IPS-11a (cell line): ENCODE results near the gene NAMPT.
"Not testable (repeated sequence)": the region's sequence is repeated elsewhere in the genome, so short reads cannot be mapped to it uniquely, and the experiment has no call there.

Experiments used
- H3K4me3 ChIP-seq: one replicate; pipeline ENCODE4 v1.5.1; 2013; ENCODE audit warnings: low read depth, low read length, control low read depth

NAMPT gene

DNA sequence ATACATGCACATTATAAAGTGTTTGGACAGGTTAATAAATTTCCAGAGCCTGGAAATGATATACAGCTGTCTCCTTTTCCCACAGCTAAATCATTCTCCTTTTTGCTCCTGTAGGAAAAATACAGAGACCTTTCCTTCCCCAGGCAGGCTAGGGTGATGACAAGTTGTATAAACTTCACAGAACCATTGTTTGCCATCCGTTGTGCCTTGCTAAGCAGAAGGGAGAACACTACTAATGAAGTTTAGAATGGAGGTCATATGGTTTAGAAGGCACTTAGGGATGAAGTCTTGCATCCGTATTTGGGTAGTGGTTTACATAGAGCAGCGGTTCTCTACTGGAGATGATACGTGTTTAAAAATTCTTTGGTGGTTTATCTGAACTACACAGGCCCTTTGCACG, 46.0 kb downstream of the NAMPT start:
- H3K4me3 ChIP-seq = no peak overlapping the region

DNA sequence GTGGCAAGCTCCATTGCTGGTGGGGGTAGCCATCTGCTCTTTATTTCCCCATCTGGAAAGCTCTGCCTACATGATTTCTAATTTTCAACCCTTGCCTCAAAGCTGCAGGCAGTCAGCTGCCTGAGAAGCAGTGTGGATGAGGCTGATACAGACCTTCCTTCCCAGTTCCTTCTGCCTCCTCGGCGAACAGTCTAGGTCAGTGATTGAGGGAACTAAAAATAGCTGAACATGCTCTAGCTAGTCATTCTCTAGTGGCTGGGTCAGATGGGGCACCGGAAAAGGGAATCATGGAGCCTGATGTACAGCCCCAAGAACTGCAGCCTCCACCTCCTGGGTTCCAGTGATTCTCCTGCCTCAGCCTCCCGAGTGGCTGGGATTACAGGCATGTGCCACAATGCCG, 48.7 kb downstream of the NAMPT start:
- no peak overlapping the region for H3K4me3 ChIP-seq

DNA sequence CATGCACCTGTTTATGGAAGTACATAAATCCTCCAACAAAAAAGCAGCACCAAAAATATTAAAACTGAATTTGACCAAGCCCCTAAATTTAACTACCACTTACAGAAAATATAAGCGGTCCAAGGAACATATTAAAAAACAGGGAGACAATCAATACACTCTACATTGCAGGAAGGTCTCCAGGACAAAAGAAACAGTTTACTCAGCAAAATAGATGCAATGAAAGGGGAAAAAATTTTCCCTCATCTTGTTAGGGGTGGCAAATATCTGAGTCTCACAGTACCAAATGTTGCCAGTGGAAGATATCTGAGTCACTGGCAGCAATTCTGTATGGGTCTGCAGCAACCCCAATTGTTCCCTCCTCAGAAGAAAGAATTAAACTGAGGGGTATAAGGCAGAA, 50.4 kb downstream of the NAMPT start:
- H3K4me3 ChIP-seq = no peak overlapping the region

DNA sequence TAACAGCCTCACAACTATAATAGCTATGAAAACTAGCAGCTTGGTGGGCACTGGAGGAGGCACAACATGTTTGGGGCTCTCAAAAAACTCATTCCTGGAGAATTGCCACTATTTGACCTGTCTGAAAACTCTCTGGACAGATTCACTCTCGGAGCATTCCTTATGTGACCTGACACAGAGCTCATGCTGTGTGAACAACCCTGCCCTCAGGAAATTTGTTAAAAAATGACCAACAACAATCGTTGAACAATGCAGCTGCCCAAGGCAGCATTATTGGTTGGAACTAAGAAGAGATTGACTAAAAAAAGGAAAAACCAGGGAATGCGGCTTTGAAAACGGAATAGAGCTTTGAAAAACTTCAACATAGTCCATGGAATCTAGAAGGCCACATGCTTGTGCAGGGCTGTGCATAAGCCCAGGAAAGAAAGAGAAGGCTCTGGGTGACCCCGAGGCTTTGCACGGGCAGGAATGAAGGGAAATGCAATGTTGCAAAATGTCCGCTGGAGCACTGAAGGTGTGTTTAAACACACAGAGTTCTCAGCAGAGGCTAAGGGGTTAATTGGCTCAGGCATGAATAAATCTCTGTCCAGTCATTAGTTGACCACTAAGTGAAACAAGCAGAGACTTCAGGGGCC, 52.8 kb downstream of the NAMPT start:
- H3K4me3 ChIP-seq = no peak overlapping the region

DNA sequence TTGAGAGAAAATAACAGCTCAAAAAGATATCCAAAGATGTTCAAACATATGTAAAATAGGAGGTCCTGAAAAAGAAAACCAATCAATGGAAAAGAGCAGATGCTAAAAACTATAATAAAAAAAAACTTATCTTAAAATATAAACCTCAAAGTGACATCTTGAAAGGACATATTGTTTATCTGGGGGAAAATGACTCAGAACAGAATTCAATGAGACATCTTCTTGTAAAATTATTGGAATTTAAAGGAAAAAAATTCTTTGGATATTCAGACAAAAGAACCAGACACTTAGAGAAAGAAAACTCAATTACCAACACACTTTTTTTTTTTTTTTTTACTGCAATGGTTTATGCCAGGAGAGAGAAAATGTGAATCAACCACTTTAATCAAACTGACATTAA, 58.9 kb downstream of the NAMPT start:
- no peak overlapping the region for H3K4me3 ChIP-seq

DNA sequence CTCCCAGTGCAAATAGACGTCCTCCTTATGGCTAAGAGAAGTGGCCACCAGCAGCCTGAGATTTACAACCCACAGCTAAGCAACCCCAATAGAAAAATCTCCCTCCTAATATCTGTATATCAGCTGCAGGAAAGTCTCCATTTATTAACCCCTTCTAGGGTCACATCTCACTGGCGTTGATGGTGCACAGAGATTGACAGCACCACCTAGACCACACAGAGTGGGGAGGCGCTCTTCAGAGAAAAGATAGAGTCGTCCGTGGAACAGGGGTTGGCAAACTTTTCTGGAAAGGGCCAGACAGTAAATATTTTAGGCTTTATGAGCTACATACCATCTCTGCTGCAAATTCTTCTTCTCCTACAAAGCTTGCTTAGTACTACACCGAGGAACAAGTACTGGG, 60.0 kb downstream of the NAMPT start:
- H3K4me3 ChIP-seq = no peak overlapping the region

DNA sequence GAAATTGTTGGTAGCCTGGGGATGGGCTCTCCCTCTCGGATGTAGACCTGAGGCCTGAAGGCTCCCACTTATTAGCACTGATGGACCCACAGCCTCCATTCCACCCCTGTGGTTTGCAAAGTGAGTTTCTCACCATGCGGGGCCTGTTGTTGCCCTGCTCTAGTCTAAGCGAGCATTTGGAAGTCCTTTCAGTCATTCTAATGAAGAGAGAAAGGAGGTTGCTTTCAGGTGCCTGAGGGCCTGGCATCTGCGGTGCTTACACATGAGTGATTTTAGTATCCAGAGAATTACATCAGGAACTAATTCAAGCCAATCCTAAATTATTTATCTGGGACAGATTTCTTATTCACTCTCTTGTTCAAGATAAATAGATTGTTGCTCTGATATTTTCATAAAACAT, 61.6 kb downstream of the NAMPT start:
- no peak overlapping the region for H3K4me3 ChIP-seq

DNA sequence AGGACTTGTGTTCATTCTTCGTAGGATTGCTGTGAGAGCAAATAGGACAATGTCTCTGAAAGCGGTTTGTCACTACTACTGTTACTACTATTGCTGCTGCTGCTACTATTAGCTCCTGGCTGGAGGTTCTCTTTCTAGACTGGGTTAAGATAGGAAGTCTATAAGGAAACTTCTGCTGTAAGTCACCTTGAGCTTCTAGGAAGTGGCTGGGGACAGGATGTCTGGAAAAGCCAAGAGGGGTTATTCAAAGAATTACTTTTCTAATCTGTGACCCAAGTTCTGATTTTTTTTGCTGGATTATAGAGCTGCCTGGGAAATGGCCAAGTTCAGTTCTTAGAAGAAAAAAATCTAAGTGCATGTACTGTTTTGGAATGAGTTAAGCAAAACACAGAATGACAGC, 62.2 kb downstream of the NAMPT start:
- H3K4me3 ChIP-seq = no peak overlapping the region

DNA sequence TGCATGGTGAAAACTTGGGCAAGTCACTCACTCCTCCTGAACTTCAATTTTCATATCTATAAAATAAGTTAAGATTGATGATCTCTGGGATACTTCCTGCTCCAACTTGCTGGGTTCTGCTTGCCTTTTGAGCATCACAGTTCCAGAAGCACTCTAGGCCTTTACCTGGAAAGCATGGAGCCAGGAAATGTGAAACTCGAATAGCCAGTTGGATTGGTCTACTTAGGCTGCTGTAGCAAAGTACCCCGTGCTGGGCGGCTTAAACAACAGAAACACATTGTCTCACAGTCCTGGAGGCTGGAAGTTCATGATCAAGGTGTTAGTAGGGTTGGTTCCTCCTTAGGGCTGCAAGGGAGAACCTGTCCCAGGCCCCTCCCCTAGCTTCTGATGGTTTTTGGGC, 64.5 kb downstream of the NAMPT start:
- H3K4me3 ChIP-seq = no peak overlapping the region

DNA sequence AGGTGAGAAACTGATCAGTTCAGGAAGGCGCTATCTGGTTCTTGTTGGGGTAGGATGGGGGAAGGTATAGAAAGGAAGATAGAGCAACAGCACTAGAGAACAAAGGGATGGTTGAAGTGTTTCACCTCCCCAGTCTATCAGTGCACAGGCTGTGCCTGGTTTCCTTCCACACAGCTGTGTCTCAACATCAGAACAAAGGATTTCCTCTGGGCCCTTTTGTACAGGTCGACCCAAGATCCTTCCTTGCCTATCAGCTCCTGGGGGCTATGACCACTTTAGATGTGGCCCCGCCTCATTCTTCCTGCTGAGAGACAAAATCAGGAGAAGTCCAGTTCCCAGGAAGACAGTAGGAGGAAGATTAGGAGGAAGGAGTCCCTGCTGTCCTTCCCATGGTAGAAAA, 65.6 kb downstream of the NAMPT start:
- H3K4me3 ChIP-seq = no peak overlapping the region

DNA sequence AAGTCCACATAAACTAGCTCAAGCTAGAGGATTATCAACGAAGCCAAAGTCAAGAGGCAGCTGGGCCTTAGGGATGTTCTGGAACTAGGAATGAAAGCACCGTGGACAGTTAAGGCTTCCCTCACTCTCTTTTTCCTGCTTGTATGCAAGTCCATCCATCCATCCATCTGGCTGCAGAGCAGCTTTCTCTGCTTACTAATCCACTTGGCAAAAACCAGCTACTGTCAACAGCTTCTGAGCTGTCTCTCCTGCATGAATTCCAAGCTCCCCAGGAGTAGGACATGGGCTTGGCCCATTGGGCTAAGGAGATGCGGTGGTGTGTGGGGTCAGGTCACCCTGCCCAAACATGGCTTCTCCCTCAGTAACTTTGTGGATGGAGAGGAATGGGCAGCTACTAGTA, 66.2 kb downstream of the NAMPT start:
- H3K4me3 ChIP-seq = no peak overlapping the region

DNA sequence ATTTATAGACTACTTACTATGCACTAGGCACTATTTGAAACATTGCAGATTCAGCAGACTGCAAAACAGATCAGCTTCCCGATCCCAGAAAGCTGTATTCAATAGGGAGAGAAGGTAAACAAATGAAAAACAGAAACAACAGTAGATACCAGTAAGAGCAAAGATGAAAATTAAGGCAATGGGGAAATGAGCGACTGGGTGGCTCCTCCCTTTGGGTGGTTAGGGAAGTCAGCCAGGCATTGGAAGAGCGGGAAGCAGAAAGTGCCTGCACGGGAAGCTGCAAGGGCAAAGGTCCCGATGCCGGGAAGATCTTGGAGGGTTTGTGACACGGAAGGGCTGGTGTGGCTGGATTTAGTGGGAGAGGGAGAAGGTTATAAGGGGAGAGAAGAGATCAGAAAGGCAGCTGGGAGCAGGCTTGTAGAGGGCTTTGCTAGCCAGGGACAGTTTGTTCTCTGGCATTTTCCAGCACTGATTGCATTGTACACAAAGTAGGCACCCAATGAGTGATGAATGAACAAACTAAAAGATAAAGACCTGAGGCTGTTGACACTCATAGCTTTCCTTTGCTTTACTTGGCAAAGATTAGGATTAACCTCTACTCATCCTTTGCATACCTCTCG, 67.8 kb downstream of the NAMPT start:
- no peak overlapping the region for H3K4me3 ChIP-seq

DNA sequence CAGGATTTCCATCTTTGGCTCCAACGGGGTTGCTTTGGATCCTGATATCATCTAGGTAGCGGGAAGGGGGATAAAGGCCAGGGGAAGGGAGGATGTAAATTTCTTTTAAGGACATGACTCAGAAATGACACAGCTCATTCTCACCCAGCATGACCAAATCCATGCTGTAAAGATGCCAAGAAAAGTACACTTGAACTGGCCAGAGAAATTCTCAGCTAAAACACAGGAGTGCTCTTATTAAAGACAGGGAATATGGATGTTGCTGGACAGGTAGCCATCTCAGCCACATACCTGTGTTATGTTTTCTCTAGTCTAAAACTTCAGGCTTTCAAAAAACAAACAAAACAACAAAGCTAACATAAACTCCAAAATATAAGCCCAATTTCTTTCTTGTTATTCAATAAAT, 68.3 kb downstream of the NAMPT start:
- H3K4me3 ChIP-seq = no peak overlapping the region

DNA sequence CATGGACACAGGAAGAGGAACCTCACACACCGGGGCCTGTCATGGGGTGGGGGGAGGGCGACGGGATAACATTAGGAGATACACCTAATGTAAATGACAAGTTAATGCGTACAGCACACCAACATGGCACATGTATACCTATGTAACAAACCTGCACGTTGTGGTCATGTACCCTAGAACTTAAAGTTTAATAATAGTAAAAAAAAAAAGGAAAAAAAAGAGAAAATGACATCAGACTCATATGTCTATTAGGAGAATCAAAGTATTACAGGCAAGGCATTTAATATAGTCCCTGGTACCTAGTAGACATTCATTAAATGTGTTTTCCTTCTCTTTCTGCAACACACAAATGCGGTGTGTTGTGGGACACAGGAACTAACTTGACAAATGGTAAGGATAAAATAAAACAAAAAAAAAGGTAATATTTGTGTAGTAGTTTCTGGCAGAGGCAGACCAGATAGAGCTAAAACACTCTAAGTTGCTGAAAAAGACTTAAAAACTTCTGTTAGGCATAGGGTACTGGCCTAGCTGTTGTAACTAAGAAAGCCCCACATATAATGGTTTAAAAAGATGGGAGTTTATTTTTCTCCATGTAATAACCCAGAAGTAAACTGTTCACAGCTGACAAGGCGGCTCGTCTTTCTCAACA, 68.8 kb downstream of the NAMPT start:
- H3K4me3 ChIP-seq = no peak overlapping the region

DNA sequence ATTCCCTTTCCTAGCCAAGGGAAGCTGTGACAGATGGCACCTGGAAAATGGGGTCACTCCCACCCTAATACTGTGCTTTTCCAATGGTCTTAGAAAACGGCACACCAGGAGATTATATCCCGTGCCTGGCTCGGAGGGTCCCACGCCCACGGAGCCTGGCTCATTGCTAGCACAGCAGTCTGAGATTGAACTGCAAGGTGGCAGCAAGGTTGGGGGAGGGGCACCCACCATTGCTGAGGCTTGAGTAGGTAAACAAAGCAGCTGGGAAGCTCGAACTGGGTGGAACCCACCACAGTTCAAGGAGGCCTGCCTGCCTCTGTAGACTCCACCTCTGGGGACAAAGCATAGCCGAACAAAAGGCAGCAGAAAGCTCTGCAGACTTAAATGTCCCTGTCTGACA, 75.8 kb downstream of the NAMPT start:
- H3K4me3 ChIP-seq = not testable (repeated sequence)

DNA sequence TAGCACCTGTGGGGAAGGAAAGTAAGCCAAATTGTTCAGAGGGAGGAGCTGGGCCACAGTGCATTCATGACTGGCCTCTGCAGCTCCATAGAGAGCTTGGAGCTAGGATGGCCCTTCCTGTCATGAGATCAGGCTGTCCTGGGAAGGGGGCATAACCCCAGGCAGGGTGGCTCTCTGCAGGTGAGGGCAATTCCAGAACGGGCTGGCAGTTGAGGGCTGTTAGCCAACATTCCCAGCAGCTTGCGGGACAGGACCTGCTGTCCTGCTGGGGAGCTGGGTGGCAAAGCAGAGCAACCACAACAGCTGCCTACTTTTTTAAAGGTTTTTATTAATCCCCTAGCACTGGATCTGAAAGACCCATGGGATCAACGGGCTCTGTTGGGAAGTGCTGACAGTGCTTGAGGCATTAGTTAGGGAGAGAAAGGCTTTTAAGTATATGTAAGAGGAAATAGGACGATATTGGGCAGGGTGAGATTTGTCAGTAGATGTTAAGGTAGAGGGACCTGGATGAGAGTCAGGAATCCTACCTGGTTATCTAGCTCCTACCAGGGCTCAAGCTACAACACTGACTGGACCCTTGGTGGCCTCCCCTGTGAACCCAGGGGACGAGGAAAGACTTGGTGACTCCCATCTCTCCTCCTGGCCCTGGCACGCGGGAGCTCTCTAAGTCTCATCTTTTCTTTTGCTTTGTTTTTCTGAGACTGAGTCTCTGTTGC, 77.8 kb downstream of the NAMPT start:
- no peak overlapping the region for H3K4me3 ChIP-seq

DNA sequence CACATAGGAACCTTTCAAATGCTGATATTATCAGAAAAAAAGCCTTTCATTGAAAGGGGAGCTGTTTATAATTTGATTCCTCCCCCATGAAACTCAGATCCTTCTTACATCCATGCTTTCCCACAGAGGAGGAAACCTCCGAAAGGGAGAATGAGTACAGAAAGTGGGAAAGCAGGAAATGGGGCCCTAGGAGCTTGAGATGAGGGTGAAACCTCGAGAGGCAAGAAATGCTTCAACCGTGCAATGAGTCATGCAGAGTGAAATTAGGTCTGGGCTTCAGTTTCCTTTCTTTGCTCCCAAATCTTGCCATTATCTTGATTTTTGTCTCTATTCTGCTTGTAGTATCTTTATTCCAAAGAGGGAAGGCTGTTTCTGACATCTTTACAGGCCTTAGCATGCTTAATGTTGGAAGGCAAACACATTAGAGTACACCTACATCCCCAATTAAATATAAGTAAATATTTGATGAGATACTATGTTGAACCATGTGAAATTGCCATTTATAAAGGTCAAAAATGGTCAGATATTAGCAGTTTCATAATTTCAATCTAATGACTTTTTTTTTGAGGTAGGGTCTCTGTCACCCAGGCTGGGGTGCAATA, 79.1 kb downstream of the NAMPT start:
- H3K4me3 ChIP-seq = no peak overlapping the region

DNA sequence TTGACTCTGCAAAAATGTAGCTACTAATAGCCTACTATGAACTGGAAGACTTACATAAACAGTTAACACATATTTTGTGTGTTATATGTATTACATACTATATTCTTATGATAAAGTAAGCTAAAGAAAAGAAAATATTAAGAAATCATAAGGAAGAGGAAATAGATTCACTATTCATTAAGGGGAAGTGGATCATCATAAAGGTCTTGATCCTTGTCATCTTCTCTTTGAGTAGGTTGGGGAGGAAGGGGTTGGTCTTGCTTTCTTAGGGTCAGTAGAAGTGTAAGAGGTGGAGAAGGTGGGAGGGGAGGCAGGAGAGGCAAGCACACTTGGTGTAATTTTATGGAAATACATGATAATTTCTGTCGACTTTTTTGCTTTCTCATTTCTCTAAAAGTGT, 81.3 kb downstream of the NAMPT start:
- no peak overlapping the region for H3K4me3 ChIP-seq

DNA sequence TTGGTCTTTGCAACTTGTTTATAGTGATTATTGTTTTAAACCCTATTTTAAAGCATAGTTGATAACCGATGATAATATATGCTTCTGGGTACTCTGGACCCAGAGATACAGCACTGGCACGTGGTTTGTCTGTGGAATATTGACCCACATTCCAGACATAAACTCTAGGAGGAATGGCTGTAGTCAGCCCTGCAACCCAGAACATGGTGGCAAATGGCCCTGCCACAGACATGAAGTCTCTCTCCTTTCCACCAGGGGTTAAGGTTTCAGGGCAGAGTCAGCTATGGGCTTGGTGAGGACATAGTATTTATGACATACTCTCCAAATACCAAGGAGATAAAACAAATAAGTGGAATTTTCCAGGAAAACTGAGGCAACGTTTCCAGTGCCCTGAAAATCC, 83.6 kb downstream of the NAMPT start:
- no peak overlapping the region for H3K4me3 ChIP-seq

DNA sequence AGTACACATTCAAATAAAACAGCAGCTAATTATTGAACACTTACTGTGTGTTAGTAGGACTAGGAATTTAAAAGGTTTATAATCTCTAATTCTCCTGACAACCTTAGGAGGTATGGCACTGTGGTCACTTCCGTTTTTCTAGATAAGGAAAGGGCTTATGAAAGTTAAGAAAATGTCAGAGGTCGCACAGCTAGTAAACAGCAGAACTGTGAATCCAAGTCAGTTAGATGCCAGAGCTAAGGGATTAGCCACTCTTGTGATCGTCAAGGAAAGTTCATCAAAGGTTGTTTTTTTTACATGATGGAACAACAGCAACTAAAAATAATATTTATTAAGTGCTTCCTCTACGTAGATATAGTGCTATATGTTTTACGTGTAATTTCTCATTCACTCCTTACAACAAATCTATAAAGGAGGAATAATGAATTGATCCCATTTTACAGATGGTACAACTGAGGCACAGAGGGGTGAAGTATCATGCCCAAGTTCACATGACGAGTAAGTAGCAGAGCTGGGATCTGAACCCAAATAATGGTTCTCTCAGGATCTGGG, 84.9 kb downstream of the NAMPT start:
- H3K4me3 ChIP-seq = no peak overlapping the region

DNA sequence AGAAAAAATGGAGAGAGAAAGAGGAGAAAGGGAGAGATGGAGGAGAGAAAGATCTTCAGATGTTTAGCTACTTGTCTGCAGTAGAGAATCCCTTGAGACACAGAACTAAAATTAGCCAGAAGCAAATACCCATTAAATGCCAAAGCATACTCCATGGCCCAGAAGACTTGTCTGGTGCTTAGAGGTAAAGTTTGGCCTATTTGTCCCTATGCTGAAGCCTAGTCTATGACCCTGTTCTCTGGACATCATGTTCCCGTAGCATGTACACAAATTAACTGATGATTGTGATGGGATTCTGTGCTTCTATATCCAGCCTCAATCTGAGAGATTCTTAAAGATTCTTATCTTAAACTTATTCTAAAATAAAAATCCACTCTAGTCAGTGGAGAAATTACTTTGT, 85.8 kb downstream of the NAMPT start:
- H3K4me3 ChIP-seq = no peak overlapping the region
